NCI-H524 treated with DMSO at 0.1 percent for 48 hours (cell line): Measurements from ENCODE around the gene TRUB2.
"Not testable (repeated sequence)": the region's sequence is repeated elsewhere in the genome, so short reads cannot be mapped to it uniquely, and the experiment has no call there.

Experiments
- DNase-seq: peaks from one replicate; lab custom pipeline; 2025; lab: John Stamatoyannopoulos, UW

TRUB2 gene

DNA sequence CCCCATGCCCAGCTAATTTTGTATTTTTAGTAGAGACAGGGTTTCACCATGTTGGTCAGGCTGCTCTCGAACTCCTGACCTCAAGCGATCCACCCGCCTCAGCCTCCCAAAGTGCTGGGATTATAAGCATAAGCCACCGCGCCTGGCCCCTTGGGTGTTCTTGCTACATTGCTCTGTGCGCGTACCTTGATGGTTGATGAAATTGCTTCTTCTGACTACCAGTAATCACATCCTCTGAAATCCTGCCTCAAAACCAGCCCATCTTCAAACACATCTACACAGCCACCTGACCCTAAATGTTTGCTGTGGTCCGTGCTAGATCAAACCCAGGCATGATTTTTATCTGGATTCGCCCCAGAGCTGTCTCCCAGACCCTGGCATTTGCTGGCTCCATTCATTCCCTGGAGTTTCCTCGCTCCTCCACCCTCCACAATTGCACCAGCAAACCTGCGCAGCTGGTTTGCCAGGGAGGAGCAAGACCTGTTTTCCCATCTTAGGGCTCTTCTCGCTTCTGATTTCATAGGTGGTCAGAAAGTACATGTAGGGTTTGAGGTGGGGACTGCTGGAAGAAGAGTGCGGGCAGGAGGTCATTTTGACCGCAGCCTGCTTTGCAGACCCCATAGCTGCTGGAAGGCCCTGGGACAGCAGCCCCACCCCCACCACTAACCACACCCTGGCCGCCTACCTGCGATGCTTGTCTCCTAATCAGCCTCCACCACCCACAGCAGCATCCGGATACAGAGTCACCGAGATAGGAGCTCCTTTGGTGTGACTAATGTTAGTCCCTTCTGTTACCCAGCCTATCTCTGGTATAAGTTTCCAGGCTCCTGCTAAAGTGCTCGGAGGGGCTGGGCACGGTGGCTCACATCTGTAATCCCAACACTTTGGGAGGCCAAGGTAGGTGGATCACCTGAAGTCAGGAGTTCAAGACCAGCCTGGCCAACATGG lies 23.4 kb downstream of the TRUB2 start:
- DNase-seq, result no peak

DNA sequence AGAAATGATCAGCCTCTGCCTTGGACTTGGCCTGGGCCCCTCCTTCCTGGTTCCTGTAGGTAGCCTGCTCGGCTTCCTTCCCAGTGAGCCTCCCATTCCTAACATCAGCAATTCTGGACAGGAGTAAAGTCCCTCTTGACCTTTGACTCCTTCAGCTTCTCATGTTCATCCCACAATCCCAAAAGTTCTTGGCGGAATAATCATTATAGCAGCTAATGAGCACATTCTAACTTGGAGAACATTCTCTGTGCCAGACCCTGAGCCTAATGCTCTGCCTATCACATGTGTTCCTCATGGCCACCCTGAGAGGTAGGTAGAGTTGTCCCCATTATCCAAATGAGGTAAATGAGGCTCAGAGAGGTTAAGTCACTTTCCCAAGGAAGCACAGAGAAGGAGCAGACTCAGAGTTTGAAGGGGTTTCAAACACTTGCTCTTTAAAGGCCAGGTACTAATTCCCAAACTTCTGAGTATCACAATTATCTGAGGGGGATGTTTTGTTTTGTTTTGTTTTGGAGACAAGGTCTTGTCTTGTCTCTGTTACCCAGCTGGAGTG lies 24.9 kb downstream of the TRUB2 start:
- no peak for DNase-seq

DNA sequence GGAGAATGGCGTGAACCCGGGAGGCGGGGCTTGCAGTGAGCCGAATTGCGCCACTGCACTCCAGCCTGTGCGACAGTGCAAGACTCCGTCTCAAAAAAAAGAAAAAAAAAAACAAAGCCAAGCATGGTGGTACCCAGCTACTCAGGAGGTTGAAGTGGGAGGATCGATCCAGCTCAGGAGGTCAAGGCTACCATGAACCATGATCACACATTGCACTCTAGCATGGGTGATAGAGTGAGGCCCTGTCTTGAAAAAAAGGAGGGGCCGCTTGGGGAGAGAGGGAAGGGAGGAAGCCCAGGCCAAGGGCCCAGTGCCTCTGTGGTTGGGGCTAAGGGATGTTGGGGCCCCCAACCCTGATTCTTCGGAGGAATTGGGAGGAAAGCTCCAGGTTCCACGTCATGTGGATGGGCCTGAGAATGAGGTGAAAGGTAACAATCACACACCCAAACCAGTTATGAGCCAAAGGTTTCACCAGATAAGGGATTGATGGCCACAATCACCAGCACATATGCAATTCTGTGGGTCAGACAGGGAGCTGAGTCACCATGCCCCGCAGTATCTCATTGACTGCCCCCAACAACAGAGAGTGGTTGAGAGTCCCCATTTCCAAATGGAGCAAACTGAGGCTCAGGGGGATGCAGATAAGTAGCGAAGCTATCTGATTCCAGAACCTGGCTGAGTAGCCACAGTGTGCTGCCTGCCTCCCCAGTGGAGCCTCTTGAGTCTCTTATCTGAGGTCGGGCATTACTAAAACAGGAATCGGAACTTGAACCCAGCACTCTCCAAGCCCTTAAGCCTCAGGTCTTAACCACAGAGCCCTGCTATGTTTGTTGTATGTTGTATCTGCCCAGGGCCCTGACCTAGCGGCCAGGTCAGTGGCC lies 25.7 kb downstream of the TRUB2 start:
- no peak for DNase-seq

DNA sequence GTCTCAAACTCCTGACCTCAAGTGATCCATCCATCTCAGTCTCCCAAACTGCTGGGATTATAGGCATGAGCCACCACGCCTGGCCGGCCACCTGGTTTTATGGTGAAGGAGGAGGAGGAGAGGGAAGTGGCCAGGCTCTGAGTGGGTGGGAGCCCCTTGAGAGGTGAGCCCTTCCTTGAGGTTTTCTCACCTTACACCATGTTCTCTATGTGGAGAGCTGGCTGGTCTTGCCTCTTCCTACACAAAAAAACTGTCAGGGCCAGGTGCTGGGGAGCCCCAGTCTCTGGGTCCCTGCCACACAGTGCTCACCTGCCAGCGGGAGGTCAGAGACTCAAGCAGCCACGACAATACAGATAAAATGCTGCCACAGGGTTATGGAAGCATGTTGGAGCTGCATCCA lies 28.1 kb downstream of the TRUB2 start:
- no peak for DNase-seq

DNA sequence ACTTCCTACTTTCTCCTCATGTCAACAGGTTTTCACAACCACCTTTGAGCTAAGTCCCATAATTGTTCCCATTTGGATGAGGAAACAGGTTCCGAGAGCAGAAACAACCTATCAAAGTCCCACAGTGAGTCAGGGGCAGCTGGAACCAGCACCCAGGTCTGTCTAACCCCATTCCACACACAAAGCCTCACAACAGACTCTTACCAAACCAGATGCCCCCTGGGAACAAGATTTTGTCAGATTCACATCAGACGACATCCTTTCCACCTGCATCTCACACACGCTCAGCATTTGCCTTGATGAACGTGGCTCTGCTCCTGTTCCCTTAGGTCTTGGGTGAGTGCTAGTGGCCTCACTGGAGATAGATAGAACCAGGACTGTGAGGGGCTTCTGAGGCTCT lies 29.2 kb downstream of the TRUB2 start:
- no peak for DNase-seq

DNA sequence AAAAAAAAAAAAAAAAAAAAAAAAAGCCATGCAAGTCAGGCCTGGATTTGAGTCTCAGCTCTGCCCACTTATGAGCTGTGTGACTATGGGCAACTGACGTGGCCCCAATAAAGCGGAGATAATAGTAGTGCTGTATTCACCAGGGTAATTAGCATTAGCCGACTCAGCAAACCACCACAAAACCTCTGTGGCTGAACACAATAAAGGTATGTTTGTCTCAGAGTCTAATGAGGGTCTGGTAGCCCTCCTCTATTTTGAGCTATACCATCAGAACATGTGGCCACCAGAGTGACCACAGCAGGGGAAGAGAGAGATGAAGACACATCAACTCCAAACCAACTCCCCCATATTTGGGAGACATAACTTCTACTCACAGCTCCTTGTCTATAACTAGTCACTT lies 30.2 kb downstream of the TRUB2 start:
- DNase-seq, result no peak

DNA sequence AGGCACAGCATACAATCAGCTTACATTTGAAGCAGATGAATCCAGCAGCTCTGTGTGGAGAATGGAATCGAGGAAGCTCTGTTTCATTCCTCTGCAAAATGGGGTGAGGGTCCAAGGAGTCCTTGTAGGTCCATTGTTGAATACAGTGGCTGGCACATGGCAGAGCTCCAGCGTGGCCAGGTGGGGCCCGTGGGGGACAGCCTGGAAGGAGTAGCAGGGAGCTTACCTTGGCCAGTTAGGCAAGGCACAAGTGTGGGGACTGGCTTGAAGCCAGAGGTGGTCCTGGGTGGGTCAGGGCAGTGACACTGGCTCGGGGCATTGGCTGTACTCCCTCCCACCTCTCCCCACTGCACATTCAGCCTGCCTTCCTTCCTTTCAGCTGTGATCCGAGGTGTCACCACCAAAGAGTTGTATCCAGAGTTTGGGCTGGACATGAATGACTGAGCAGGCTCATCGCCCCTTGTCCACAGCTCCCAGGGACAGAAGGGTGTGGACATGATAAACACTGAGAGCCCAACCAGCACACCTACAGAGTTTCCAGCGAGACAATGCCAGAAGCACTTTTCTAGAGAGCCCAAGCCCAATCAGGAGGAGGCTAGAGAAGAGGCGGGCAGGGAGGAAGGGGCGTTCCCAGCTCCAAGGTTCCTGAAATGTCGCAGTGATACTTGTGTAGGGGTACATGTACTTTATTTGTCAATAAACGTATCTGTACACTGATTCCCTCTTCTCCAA lies 33.8 kb downstream of the TRUB2 start:
- DNase-seq, result no peak

DNA sequence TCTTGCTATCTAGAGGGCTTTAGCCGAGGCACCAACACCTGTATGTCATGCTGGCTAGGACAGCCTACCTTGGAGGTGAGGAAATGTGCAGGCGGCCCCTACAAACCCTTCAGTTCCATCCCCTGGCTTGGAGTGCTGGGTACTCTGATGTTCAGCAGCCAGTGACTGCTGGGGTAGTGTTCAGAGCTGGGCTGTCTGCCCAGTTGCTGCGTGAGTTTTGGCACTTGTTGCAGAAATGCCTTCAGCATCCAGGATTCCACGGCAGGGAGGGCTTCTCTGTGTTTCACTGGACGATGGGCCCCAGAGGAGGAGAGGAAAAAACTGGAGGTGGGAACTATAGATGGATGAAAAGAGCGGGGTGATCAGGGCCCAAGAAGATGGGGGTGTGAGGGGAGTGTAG lies 35.8 kb downstream of the TRUB2 start:
- DNase-seq, result no peak

DNA sequence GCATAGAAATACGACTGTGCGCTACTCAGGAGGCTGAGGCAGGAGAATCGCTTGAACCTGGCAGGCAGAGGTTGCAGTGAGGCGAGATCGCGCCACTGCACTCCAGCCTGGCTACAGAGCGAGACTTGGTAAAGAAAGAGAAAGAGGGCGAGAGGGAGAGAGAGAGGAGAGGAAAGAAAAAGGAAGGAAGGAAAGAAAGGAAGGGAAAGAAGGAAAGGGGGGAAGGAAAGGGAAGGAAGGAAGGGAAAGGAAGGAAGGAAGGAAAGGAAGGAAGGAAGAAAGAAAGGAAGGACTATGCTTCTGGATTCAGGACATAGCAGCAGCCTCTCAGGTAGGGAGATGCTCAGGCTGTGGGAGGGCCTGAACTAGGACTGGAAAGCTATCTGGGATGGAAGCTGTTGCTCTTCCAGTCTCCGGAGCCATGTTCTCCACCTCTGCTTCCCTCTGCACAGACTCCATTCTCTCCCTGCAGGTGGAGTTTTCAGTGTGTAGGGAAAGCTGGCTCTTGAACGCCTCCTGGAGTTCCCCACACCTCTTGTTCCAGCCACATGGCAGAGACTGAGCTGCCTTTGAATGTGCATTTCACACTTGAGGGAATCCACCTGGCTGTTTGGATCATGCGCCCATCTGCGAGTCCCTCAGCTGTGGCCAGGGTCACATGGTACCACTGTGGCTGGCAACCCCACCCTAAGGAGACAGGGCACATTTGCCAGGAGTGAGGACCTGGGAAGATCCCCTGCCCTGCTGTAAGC lies 37.0 kb downstream of the TRUB2 start:
- no peak for DNase-seq

DNA sequence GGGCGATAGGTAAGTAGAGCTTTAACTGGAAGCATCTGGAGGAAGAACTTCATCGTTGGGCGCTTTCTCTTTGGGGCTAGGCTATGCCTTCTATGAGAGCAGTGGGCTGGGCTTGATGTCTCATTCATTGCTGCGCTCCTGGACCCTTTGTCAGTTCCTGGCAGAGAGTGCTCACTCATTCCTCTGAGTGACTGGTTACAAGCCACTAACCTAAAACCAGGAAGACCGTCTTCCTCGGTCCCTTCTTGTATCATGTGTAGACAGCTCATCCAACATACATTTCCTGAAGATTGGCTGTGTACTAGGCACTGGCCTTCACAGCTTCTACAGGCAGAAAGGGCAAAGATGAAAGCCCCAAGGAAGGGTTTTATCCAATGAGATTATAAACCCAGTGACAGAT lies 39.7 kb downstream of the TRUB2 start:
- DNase-seq, result no peak

DNA sequence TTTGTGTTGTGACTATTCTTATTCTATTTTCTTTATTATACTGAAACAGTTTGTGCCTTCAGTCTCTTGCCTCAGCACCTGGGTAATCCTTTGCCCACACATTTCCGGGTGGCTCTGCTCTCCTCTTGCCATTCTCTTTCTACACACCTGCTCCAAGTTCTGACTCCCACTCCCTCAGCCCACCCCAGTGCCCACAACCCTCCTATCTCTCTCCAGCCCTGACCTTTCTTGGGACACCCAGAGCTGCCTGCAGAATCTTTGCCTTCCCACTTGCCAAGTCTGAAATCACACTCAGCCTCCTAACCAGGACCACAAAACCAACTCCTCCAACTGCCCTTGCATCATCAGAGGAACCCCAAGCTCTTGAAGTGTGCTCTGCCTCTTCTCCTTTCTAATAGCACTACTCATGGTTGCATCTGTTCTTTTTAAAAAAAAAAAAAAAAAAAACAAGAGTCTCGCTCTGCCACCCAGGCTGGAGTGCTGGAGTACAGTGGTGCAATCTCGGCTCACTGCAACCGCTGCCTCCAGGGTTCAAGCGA lies 42.1 kb downstream of the TRUB2 start:
- no peak for DNase-seq

DNA sequence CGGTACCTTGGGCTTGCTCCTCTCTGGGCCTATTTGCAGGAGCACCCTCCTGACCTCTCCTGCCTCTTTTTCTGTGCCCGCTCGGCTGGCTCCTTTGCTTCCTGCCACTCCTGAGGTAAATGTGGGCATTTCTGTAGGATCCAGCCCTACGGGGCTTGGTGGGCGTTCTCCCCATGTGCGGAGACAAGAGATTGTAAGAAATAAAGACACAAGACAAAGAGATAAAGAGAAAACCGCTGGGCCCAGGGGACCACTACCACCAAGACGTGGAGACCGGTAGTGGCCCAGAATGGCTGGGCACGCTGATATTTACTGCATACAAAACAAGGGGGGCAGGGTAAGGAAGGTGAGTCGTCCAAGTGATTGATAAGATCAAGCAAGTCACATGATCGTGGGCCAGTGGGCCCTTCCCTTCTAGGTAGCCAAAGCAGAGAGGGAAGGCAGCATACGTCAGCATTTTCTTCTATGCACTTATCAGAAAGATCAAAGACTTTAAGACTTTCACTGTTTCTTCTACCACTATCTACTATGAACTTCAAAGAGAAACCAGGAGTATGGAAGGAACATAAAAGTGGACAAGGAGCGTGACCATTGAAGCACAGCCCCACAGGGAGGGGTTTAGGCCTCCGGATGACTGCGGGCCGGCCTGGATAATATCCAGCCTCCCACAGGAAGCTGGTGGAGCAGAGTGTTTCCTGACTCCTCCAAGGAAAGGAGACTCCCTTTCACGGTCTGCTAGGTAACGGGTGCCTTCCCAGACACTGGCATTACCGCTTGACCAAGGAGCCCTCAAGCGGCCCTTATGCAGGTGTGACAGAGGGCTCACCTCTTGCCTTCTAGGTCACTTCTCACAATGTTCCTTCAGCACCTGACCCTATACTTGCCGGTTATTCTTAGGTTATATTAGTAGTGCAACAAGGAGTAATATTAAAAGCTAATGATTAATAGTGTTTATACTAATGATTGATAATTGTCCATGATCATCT lies 42.9 kb downstream of the TRUB2 start:
- not testable (repeated sequence) for DNase-seq

DNA sequence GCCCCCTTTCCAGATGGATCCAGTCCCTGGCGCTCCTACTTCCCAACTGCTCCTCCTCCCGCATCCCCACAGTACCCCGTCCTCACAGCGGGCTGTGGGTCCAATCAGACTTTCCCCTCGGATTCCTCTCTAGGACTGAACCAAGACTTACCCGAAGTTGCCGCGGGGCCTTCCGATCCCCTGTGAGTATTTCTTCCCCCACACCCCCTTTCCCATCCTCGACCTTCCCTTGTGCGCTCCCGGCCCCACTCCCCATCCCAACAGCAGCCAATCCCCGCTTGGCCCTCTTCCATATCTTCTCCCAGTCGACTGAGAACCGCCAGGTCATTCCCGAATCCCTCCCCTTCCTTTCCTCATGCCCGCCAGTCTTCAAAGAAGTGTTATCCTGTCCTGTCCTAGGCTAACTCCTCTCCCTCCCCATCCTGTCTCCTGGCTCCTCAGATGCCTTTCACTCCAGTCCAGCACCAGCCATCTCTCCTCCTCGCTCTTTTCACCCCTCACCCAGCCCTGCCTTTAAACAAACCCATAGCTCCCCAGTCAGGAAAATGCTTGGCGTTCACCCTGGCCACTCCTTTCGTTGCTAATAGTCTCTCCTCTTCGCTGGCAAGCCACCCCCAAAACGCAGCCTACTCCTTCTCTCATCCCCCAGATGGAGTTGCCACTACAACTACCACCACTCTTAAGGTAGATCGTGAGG lies 45.5 kb downstream of the TRUB2 start:
- no peak for DNase-seq

DNA sequence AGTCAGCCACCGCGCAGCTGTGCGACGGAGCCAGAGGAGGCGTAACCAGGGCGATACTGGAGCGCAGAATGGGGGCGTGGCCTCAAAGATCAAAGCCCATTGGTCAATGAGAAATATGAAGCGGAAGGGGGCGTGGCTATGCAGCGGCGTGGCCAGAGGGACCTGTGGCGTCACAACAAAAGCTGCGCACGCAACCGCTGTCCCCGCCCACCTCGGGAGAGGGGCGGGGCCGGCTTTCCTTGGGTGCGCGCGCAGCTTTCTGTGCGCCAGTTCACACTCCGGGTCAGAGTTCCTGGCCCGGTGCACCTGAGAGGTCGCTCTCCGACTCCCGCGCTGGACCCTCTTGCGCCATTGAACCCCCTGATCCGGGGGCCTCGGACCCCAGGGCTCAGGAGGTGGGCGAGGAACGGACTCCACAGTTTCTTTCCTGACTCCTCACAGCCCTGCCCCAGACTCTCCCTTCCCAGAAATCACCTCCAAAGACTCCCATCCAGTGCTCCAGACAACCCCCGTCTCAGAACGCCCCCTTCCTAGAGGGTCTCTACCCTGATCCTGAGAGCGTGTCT lies 46.2 kb downstream of the TRUB2 start, which contains the start of gene SWI5:
Gene SWI5 (plus strand): TSS at position 269 of the 566 bp plus-strand sequence.
- DNase-seq, result peak; percentile 96

DNA sequence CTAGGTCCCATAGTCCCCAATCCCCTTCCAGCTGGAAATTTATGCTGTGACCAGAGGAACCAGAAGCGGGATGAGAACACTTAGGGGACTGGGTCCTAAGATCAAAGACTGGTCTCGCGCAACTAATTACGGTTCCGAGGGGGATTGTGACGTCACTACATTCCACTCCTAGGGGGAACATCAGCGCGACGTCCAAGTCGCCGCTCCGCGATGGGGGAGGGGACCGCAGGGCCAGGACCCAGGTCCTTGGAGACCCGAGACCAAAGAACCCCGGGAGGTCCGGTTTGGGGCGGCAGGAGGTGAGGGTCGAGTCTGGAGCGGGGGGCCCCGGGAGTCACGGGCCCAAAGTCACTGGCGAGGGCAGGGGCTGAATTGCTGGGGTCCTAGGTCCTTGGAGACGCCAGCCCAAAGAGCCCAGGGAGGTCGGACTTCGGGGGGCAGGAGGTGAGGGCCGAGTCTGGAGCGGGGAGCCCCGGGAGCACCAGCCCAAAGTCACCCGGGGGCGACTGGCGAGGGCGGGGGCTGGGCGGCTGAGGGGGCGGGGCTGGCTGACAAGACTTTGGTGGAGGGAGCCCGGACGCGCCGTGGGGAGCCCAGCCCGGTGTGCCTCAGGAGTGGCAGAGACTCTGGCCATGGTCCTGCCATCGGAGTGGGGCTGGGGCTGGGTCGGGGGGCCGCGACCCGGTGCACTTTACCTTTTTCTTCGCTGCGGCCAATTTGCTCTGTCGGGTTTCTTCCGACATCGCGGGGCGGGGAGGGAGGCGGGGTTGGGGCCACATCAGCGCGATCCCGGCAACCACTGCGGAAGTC lies 46.8 kb downstream of the TRUB2 start, which contains the start of gene GOLGA2:
Gene GOLGA2 (minus strand): TSS at position 810 of the 810 bp plus-strand sequence. CDS start 31 bp downstream, at position 779.
- no peak for DNase-seq

DNA sequence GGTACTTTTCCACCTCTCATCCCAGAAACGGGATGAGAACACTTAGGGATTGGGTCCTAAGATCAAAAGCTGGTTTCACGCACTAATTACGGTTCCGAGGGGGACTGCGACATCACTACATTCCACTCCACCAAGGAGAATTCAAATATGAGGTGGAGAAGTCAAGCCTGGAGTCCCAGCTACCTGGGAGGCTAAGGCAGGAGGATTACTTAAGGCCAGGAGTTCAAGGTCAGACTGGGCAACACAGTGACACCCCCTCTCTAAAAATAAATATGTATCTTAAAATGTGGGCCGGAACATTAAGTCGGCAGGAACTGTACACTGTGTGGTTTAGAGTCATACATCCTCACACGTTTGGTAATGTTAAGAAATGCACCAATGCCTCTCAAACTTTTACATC lies 48.0 kb downstream of the TRUB2 start:
- DNase-seq, result no peak

DNA sequence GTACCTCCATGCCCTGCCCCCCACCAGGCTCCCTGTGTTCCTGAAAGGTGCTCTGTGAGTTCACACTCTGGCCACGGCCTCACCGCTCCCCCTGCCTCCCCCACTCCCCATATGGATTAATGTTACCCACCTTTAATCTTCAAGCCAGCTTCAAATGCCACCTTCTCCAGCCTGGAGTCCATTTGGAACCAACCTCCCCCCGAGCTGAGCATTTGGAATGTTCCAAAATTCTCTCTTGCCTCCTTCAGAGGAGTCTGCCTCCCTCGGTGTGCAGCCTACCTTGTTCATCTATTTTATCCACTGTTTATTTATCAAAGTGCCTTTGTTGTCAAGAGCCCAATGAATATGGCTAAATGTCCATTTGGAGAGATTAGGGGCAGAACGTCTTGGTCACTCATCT lies 50.7 kb downstream of the TRUB2 start:
- no peak for DNase-seq

DNA sequence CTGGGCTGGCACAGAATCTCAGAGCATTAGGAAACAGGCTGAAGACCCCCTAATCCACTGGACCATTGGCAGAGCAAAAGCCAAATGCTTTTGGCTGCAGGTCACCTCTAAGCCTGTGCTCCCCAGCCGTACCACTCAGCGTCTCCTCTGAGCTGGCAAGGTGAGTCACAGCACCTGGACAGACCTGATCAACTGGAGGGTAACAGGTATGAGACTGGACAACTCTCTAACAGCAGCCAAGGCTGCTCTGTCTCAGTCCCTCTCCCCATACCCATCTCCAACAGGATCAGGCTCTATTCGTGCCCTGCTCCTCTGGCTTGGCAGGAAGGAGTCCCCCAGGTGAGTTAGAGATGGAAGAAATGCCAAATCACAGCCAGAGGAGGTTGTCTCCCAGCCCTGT lies 51.1 kb downstream of the TRUB2 start:
- no peak for DNase-seq
